NCI-H774 (cell line): Measurements from ENCODE around the gene ZBTB40.
A peak's percentile ranks its signal among the peaks of the same experiment; 100 is the strongest.

Source experiments
- DNase-seq: peaks from one replicate; lab custom pipeline; 2025; lab: John Stamatoyannopoulos, UW

ZBTB40 gene

GRCh38 chr1:22471610-22472009 lies 20.0 kb downstream of the ZBTB40 start:
- no peak for DNase-seq

GRCh38 chr1:22472596-22472995 lies 20.9 kb downstream of the ZBTB40 start:
- DNase-seq, result no peak

GRCh38 chr1:22473952-22474351 lies 22.3 kb downstream of the ZBTB40 start:
- no peak for DNase-seq

GRCh38 chr1:22476566-22476965 lies 24.9 kb downstream of the ZBTB40 start:
- DNase-seq, result no peak

- no peak for DNase-seq
Observed at GRCh38 chr1:22483121-22483520, 31.5 kb downstream of the ZBTB40 start.

GRCh38 chr1:22484706-22485345 lies 33.2 kb downstream of the ZBTB40 start:
- DNase-seq, result no peak

GRCh38 chr1:22485431-22485830 lies 33.8 kb downstream of the ZBTB40 start:
- no peak for DNase-seq

- DNase-seq, result no peak
Observed at GRCh38 chr1:22487781-22488180, 36.1 kb downstream of the ZBTB40 start.

GRCh38 chr1:22488319-22488718 lies 36.7 kb downstream of the ZBTB40 start:
- no peak for DNase-seq

- DNase-seq, result no peak
Observed at GRCh38 chr1:22489278-22489677, 37.6 kb downstream of the ZBTB40 start.

GRCh38 chr1:22489823-22490222 lies 38.2 kb downstream of the ZBTB40 start:
- DNase-seq, result no peak

- DNase-seq, result no peak
Observed at GRCh38 chr1:22490309-22490708, 38.7 kb downstream of the ZBTB40 start.

GRCh38 chr1:22491995-22492715 lies 40.5 kb downstream of the ZBTB40 start:
- no peak for DNase-seq

GRCh38 chr1:22494144-22494543 lies 42.5 kb downstream of the ZBTB40 start:
- DNase-seq, result no peak

- no peak for DNase-seq
Observed at GRCh38 chr1:22494943-22495579, 43.4 kb downstream of the ZBTB40 start.

- DNase-seq, result no peak
Observed at GRCh38 chr1:22496536-22497160, 45.0 kb downstream of the ZBTB40 start.

GRCh38 chr1:22498463-22498862 lies 46.8 kb downstream of the ZBTB40 start:
- no peak for DNase-seq

GRCh38 chr1:22500058-22500457 lies 48.4 kb downstream of the ZBTB40 start:
- DNase-seq, result no peak

- DNase-seq, result peak; percentile 13
Observed at GRCh38 chr1:22500471-22500870, 48.8 kb downstream of the ZBTB40 start.

- no peak for DNase-seq
Observed at GRCh38 chr1:22502202-22502601, 50.6 kb downstream of the ZBTB40 start.

GRCh38 chr1:22503721-22504410 lies 52.2 kb downstream of the ZBTB40 start:
- no peak for DNase-seq

GRCh38 chr1:22506130-22506692 lies 54.6 kb downstream of the ZBTB40 start:
- DNase-seq, result no peak
